Measurements from ENCODE around the gene PNPLA4.

PNPLA4 gene

DNA sequence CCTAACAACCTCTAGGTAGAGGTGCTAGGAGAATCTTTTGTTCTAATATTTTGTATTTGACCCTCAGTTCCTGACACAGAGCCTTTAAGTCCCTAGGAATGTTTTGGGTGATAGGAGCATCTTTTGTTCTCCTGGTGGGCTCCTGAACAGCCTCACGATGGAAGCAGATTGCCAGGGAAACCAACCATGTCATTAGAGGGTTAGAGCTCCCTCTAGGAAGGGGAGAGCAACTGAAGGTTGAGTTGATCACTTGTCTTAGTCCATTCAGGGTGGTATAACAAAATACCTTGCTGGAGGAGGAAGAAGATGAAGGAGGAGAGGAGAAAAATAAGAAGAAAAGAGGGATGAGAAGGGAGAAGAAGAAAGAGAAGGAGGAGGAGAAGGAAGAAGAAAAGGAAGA lies 75.0 kb downstream of the PNPLA4 start:
- no peak for TF ChIP-seq CTCF (IDR thresholded peaks at IDR 0.05)
- no peaks in the 10 kb centered on the region for H3K36me3 Mint-ChIP-seq (ENCODE audit: low read depth)
- H3K9me3 Mint-ChIP-seq = no peaks in the 10 kb centered on the region
- H3K27ac Mint-ChIP-seq = no peak overlapping the region
- peaks cover 7% of the 10 kb centered on the region for H3K27me3 Mint-ChIP-seq (ENCODE audit: low read depth, poor library complexity)
- no peak for DNase-seq
- H3K4me3 Mint-ChIP-seq = no peak overlapping the region
- no peaks in the 10 kb centered on the region for H3K4me1 Mint-ChIP-seq

All from nephron progenitor cell (in vitro differentiated cells).